HG03196 (cell line): ENCODE measurements around the gene CATSPERE.
A peak's percentile ranks its signal among the peaks of the same experiment; 100 is the strongest.
"Not testable (repeated sequence)": the region's sequence is repeated elsewhere in the genome, so short reads cannot be mapped to it uniquely, and the experiment has no call there.

Source experiments
- ATAC-seq: cut with Tn5 transposase; IDR thresholded peaks from one replicate; pipeline ENCODE4 v1.9.1; 2021; ENCODE audit not compliant: unreplicated experiment

Gene CATSPERE

GRCh38 chr1:244661569-244662312 is 200.7 kb downstream of the CATSPERE start:
- ATAC-seq = not testable (repeated sequence)

GRCh38 chr1:244662599-244662998 is 201.5 kb downstream of the CATSPERE start:
- ATAC-seq = no peak

- ATAC-seq = no peak
Observed at GRCh38 chr1:244664353-244664752, 203.3 kb downstream of the CATSPERE start.

DNA sequence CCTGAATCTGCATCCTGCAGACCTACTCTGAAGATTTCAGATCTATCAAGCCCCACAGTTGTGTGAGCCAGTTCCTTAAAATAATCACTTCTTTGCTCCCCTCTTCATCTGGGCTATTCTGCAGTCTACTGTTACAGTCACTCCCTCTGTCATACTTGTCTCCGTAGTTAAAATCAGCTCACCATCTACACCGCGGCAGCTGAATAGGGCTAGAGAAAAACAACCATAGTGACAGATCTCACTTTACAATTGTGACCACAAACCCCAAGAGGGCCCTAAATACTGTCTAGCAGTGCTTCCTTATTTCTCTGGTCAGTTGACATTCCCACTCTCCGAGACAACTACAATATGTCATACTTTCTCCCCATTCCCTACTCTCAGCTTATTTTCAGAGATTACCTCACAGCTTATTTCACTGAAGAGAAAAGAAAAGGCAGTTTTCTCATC is 204.7 kb downstream of the CATSPERE start:
- ATAC-seq = peak; percentile 89

GRCh38 chr1:244666672-244667418 is 205.8 kb downstream of the CATSPERE start:
- not testable (repeated sequence) for ATAC-seq

- ATAC-seq = no peak
Observed at GRCh38 chr1:244667797-244668196, 206.7 kb downstream of the CATSPERE start.

DNA sequence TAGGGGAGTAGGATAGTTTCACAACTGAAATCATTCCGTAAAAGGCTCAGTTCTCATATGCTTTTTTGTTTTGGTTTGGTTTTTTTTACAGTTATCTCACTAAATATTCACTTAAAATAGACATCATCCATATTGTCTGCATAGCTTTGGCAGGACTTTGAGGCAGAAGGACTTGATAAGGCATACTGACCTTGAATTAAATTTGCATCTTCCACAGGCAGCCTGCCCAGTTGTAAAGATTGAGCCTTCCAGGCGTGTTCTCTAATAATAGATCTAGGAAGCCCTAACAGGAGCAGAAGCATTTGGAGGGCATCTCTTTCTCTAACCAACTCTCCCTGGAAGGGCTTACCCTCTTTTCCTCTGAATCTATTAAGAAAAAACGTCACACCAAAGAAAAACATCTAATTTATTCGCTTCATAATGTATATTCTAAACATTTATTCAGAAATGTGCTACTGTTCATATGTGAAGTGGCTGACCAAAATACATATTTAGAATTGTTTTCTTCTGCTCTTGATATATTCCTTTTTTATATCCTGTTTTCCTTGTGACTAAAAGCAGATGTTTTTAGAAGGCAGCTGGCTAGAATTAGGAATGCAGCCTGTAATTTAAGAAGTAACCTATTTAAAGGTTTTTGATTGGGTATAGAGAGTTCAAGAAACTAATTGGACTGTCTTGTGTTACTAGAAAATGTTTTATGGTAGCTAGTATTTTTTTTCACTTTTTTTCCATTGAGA is 212.0 kb downstream of the CATSPERE start:
- ATAC-seq = no peak

- ATAC-seq = no peak
Observed at GRCh38 chr1:244674446-244674845, 213.4 kb downstream of the CATSPERE start.

DNA sequence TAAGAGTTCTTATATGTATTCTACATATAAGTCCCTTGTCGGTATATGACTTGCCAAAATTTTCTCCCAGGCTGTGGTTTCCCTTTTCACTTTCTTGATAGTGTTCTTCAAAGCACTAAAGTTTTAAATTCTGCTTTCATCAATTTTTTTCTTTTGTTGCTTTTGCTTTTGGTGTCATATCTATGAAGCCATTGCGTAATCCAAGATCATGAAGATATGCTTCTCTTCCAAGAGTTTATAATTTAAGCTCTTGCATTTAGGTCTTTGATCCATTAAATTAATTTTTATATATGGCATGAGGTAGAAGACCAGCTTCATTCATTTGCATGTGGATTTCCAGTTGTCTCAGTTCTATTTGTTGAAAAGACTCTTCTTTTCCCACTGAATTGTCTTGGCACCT is 214.1 kb downstream of the CATSPERE start:
- ATAC-seq = no peak

GRCh38 chr1:244678697-244679096 is 217.6 kb downstream of the CATSPERE start:
- ATAC-seq = no peak

DNA sequence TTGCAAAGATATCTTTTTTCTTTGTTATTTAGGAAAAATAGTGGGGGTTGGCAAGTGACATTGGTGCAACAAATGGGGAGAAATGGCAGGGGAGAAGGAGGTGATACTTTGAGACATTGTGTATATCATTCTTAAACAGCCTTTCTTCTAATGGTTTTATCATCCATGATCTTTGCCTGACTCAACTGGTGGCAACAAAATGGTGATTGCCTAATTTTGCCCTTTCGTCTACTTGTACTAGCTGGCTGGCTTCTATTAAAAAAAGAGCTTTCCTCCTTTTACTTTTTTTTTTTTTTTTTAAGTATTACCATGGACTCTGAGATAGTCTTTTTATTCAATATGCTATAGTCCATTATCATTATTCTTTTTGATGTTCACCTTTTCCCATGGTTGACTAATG is 219.6 kb downstream of the CATSPERE start:
- no peak for ATAC-seq

DNA sequence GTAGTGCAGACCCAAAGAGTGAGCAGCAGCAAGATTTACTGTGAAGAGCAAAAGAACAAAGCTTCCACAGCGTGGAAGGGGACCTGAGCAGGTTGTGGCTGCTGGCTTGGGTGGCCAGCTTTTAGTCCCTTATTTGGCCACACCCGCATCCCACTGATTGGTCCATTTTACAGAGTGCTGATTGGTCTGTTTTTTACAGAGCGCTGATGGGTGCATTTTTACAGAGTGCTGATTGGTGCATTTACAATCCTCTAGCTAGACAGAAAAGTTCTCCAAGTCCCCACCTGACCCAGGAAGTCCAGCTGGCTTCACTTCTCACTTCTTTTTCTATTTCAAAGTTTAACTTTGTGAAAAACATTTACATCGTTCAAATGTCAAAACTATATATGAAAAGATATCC is 221.0 kb downstream of the CATSPERE start:
- not testable (repeated sequence) for ATAC-seq
